Activated CD4-positive, alpha-beta T cell treated with anti-CD3 and anti-CD28 coated beads for 48 hours (primary cell): ENCODE measurements around the gene PPP1R13B.

Experiments
- DNase-seq: peaks from one replicate; pipeline ENCODE4 v3.0.0-alpha.2; 2020

Gene PPP1R13B

DNA sequence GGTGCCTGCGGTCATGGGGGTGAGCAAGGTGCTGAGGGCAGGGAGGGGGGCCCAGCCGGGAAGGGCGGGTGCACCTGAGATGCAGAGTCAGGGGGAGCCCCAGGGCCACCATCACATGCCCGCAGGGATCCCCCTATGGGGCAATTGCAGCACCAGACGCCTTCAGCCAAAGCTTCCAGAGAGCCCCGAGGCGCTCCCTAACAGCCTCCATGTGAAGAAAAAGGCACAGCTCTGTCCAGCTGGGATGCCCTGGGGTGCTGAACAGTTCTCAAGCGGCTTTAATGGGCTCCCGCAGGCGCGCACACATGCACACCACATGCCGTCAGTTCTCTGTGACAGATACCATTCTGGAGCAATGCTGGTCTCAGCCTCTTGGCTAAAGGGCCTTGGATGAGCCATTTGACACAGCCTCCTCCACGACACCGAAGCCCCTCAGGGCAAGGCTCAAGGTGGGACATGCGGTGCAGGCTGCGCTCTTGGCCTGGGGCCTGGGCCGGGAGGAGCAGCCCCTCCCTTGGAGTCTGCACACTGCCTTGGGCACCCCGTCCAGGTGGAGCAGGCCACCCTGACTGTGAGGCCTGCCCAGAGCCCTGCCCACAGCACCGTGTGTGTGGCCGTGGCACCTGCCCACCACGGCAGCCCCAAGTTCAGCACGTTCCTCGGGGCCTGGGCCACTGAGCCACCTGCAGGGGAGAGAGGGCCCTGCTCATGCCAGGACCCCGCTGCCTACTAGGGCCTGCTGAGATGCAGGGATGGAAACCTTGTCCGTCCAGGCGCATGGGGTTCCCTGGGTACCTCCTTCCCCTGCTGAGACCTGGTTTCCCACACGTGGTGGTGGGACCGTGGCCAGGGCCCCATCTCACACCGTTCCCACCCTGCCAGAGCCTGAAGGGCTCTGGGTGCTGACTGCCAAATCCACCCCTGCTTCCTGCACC is 139.8 kb downstream of the PPP1R13B start:
- DNase-seq = no peak

DNA sequence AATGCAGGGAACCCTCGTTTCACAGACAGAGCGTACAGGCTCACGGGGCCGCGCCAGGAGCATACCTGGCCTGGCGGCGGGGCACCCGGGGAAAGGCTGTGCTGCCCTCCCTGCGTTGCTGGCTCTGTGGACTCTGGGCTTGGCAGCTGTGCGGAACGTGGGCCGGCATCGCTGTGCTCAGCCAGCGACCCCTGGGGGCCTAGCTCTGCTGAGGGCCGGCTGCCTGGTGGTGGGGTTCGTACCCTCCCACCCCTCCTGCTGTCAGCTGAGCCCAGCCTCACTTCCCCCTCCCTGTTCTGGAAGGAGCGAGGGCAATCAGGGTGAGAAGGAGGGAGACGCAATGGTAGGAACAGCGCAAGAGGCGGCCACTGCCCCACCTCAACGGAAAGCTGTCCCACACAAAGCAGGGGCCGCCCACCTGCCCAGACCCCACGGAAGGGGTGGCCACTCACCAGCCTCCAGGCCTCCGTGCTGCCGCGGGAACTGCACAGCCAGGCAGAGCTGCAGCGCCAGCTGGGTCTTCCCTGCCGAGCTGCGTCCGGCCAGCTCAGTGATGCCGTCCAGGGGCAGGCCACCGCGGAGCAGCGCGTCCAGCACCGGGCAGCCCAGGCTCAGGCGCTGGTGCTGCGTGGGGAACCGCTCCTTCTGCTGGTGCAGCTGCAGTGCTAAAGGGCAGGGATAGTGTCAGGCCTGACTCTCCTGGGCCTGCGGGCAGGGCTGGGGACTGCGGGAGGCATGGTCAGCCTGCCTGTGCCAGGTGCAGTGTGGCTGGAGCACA is 140.6 kb downstream of the PPP1R13B start:
- no peak for DNase-seq

DNA sequence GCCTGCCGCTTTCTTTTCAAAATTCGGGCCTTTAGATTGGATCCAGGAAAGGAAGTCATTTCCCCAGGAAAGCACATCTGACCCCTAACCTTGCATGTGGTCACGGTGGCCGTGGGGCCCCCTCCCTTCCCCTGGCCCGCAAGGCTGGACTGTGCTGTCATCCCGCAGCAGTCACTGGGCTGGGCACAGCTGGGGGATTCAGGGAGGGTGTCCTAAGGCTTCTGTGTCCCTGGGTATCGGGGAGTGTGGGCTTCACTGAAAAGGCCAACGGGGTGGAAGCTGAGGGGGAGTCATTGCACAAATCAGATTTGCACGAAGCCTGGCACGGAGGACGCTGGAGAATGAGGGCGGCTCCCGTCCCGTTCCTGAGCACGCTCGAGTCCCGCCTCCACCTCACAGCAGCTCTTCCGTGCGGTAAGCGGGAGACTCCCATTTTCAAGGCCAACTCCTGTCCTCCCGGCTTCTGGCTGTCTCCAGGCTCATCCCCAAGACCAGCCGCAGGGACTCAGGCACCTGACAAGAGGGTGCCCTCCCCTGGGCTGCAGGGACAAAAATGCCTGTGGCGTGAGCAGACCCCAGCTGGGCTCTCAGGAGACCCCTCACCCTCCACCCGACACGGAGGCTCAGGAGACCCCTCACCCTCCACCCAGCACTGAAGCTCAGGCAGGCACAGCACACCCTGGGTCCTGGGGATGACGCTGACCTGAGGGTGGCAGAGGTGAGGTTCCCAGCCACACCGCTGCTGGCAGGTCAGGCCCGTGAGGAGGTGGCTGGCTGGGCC is 141.7 kb downstream of the PPP1R13B start:
- no peak for DNase-seq

- DNase-seq = no peak
Observed at GRCh38 chr14:103705118-103705503, 142.3 kb downstream of the PPP1R13B start.

GRCh38 chr14:103704708-103705107 is 142.7 kb downstream of the PPP1R13B start:
- DNase-seq = no peak

DNA sequence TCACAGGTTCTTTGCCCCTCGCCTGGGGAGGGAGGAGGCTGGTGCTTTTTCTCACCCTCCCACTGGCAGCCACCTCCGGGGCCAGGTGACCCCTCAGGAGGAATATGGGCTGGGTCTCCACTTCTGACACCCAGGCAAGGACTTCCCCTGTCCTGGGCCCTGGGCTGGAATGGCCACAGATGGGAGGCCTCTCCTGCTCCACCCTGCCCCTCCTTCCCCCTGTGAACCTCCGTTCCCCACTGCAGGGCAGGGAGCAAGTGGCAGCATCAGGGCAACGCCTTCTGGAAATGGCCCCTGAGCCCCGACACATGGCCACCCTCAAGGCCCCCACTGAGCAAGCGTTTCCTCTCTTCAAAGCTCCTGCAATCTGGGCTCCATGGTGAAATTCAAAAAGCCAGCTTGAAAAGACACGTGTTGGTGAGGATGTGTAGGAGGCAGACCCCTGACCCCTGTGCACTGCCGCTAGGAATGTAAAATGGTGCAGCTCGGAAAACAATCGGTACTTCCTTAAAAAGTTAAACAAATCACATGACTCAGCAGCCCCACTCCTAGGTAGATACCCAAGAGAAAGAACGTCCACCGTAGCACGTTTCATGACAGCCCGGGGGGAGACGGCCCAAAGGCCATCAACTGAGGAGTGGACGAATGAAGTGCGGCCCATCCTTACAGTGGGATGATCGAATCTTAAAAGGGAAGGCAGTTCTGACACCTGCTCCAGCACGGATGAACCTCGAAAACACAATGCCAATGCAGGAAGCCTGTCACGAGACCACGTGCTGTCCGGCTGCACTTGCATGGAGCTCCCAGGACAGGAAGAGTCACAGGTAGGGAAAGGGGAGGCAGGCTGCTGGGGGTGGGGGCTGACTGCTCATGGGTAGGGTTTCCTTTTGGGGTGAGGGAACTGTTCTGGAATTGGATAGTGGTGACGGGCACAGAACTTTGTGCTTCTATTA is 143.7 kb downstream of the PPP1R13B start:
- no peak for DNase-seq

DNA sequence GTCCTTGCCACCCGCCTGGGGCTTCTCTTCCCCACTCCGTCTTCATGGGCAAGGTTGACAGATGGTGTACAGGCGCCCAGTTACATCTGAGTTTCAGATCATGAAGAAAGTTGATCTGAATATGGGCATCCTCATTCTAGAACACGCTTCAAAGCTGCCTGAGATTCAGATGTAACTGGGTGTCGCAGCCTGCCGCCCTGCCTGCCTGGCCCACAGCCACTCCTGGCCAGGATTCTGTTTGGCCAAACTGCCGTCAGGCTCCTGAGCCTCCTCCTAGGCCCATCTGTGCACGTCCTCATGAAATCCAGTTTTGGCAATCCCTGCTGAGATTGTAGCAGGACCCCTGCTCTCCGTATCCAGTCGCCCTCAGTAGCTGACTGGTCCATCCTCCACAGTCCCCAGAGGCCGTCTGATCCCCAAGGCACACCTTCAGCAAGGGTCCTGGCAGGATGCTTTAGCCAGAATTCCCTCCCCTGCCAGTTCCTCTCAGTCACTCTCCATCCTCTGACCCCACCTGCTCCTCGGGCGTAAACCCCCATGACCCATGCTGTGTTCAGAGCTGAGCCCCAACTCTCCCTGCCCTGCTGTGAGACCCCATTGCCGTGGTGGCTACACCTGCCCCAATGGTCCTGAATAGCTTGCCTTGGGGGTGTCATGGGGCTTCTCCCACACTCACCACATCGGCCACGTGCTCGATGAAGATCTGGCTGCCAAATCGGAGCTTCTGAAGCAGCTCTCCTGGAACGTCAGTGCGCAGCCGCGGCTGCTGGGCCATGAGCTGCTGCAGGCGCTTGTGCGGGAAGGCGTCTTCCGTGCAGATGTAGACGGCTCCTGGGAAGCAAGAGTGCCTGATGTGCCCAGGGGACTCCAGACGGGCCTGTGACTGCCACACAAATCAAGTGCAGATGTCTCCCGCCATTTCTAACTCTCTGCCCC is 144.6 kb downstream of the PPP1R13B start:
- DNase-seq = no peak

GRCh38 chr14:103702095-103702494 is 145.3 kb downstream of the PPP1R13B start:
- DNase-seq = no peak

GRCh38 chr14:103700753-103701490 is 146.5 kb downstream of the PPP1R13B start:
- no peak for DNase-seq

DNA sequence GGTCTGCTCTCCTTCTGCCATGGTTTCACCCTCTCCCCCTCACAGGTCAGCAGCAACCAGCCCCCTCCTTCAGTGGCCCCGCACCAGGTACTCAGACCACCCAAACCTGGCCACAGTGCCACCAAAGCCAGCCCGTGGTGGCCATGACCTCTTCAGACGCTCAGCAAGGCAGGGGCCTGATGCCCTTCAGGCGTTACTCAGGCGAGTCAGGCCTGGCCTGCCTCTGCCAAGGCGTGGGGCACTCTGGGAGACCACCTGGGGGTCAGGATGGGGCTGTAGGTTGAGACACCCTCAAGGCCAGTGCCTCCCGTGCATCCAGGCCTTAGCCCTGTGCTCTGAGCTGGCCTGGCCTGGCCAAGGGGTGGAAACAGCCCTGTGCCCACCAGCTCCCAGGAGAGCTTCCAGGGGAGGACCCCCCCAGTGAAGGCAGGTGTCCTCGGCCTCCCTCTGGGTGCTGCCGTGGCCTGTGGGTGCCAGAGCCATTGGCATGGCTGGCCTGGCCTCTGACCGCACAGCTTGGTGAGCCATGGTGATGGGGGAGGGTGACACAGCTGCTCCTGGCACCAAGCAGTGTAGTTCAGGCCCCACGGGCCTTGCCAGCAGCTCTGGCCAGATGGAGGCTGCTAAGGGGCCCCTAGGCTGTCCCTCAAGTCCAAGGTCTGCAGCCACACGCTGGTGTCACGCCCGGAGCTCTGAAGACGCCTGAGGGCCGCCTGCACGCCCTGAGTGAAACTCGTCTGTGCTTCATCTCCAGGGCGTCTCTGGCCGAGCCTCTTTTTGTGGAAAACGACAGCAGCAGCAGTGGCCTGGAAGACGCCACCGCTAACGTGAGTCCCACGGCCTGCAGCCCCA is 147.2 kb downstream of the PPP1R13B start:
- no peak for DNase-seq

DNA sequence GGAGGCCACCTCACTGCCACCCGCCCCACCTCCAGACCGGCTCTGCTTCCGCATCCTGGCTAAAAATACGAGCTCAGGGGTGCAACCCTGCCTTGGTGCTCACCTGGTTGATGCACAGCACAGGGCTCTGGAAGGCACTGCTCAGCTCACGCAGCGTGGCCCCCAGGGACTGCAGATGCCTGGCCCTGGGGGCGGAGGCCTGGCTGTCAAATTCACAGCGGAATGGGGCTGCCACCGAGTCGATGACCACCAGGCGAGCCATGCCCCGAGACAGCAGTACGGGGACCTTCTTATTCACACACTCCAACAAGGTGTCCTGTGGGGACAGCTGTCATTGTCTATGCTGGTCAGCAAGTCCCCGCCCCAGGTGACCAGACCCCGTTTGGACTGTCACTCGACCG is 148.1 kb downstream of the PPP1R13B start:
- DNase-seq = no peak

DNA sequence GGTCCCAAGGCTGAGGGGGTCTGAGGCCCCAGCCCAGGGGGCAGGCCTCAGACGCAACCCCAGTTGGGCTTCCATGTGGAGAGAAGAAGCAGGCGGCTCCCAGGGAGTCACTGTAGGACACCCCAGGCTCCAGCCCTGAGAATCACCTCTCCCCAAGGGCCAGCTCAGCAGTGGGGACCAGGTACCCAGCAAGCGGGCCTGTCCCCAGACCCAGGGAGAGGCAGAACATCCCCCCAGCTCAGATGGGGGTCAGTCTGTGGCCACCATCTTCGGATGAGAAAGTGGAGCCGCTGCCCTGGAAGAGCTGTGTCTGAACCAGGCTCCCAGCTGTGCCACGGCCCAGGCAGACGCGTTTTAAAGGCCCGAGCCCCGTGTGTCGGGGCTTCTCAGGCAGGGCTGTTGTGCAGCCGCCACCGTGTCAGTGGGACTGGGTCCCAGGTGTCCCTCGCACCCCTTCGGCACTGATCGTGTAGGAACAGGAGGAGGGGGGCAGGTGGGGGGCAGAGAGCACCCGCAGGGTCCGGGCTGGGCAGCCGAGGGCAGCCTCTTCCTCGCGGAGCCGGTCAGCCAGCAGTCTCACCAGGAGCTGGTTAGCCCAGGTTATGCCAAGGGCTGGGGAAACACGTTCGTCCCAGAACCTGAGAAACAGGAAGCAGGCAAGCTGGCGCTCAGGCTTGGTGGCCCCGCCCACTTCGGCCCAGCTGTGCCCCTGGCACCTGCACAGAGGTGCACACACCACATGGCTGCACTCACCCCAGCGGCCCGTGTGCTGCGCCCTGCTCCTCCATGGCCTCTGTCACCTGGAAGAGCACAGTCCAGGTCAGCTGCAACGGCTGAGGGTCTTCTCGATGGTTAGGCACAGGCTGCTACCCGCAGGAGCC is 148.8 kb downstream of the PPP1R13B start:
- no peak for DNase-seq

DNA sequence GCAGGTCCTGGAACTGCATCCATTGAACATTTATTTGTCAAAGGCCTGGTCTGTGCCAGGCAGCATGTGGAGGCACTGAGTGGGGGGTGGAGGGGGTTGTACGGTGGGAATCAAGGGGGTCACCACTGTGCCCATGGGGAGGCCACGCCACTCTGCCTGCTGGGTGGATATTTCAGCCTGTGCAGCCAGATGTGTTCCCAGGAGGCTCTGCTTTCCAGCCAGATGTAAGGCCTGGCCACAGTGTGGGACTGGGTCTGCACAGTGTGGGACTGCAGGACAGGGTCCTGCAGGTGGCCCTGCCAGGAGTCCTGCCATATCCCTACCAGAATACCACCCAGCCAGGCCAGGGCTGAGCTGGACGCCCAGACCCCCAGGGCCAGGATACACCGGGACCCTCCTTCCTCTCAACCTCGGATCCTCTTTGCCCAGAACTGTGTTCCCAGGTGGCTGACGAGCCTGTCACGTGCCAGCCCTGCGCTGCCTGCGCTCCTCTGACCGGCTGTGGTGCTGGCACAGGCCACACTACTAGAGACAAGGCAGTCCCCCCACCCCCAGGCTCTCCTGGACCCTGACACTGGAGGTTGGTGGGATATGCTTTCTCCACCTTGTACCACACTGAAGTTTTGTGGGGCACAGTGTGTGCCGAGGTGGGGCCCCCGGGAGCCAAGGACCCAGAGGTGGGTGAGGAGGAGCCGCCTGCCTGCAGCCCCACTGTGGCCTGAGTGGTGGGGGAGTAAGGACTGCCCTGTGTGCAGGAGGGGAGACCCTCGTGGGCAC is 149.6 kb downstream of the PPP1R13B start:
- DNase-seq = no peak

DNA sequence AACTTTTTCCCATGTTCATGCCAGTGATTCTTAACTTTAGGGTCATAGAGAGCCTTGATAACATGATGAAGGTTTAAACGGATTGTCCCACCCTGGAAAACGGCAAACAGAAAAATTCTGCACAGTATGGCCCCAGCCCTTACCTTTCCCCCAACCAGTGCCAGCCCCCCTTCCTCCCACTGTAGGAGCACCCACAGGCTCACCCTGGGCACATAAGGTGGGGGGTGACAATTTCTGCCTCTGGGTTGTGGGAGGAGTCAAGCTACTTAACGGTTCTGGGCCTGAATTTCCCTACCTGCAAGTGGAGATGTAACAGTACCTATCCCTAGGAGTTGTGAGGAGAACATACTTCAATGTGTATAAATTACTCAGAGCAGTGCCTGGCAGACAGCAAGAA is 150.2 kb downstream of the PPP1R13B start:
- DNase-seq = no peak

- DNase-seq = no peak
Observed at GRCh38 chr14:103696466-103697071, 150.8 kb downstream of the PPP1R13B start.

GRCh38 chr14:103696070-103696402 is 151.3 kb downstream of the PPP1R13B start:
- no peak for DNase-seq
